ENCODE data around the gene DNAJC5G. TPM values are rescaled to one million over a fixed set of nuclear protein-coding genes. Genes with fewer than 3 reads are reported as not detected.

The DNAJC5G gene
- total and polyA plus RNA-seq, 9 of the 15 experiments (the other 6 are each of a cell fraction or from before 2014, with no cell fraction given) = not detected

- TF ChIP-seq ZBTB11 (CRISPR knock-in tag; IDR thresholded peaks at IDR 0.05) (peak in 1 of 3 experiments; percentile 75; a peak in 2 of 6 replicates), TEAD2 (tag; IDR thresholded peaks at IDR 0.05) (no peak), HMGXB4 (CRISPR knock-in tag; IDR thresholded peaks at IDR 0.05) (no peak), ZNF408 (CRISPR knock-in tag; IDR thresholded peaks at IDR 0.05; ENCODE audit: low read depth) (no peak), NCOA1 (IDR thresholded peaks at IDR 0.05; ENCODE audit: low read depth) (no peak), NFIX (CRISPR knock-in tag; IDR thresholded peaks at IDR 0.05; ENCODE audit: low read depth) (no peak), CBFA2T3 (IDR thresholded peaks at IDR 0.05) (no peak), HDAC2 (IDR thresholded peaks at IDR 0.05) (peak; percentile 85; the same call in 1 of the 2 replicates), ARID4B (CRISPR knock-in tag; IDR thresholded peaks at IDR 0.05) (no peak; the same call in 1 of the 2 replicates), RUNX1 (IDR thresholded peaks at IDR 0.05; ENCODE audit: low read depth) (peak; percentile 15; the same call in 1 of the 2 replicates), HCFC1 (IDR thresholded peaks at IDR 0.05; ENCODE audit: low read depth, low read length) (peak; percentile 62), RFX7 (CRISPR knock-in tag; IDR thresholded peaks at IDR 0.05) (no peak), TAF15 (IDR thresholded peaks at IDR 0.05; ENCODE audit: low read depth, low read length) (no peak), ZSCAN29 (IDR thresholded peaks at IDR 0.05) (no peak), CEBPG (CRISPR knock-in tag; IDR thresholded peaks at IDR 0.05) (no peak; the same call in 1 of the 2 replicates), CEBPG (tag; conservative IDR thresholded peaks at IDR 0.05 in 1 of 2, IDR thresholded peaks at IDR 0.05 in 1 of 2) (no peak), ZNF655 (CRISPR knock-in tag; IDR thresholded peaks at IDR 0.05) (no peak)
These were observed 47.7 kb downstream of the DNAJC5G start, which contains the start of gene MPV17 (continued) for GRCh38 chr2:27322766-27323595.

Data from K562 (cell line).